Body of pancreas (tissue), 4 donors: ENCODE results near the gene TMEM234.

ENCODE experiments used
- POLR2A ChIP-seq, 3 donors: fragments of 450-650 bp; IDR thresholded peaks; one replicate each; pipeline ENCODE4 v1.6.1; 2016; ENCODE audit warnings: antibody characterized with exemption in 3 of 3, mild to moderate bottlenecking in 2 of 3
- TF ChIP-seq, protein P1 (sequence below), 7 experiments: fragments of 450-650 bp in 4 of 7; fragments of 200-600 bp in 3 of 7; sonication (generic) in 3 of 7; IDR thresholded peaks; one replicate each; pipeline ENCODE4 v1.5.1; 2016 to 2019; ENCODE audit warnings: antibody characterized with exemption in 7 of 7

DNA sequence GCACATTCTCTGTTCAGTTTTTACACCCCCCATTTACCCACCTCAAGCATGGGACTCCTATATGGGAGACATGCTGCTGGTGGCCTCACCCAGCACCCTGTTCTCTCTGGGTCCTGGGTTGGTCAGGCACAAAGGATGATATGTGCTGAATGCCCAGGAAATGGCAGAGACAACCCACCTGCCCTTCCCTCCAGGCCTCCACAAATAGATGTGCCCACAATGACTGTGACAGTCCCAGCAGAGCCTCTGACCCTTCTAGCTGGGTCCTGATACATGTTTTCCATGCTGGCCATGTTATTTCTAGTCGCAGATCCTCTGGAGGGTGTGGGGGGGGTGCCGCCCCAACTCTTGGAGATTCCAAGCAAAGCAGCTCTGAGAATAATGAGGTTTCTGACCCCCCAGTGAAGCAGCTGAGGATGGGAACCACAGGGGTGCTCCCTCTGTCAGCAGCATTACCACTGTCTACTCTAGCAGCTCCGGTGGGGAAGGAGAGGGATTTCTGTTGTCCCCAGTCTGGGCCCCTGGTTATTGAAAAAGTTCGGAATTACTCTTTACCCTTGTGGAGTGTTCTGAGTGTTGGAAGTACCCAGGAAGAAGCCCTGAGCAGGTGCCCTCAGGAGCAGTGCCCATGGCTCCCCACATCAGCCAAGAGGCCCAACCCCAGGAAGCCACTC, 23.0 kb downstream of the TMEM234 start:
- no peak for TF ChIP-seq POLR2A (IDR thresholded peaks at IDR 0.05)
- TF ChIP-seq, protein P1, sequence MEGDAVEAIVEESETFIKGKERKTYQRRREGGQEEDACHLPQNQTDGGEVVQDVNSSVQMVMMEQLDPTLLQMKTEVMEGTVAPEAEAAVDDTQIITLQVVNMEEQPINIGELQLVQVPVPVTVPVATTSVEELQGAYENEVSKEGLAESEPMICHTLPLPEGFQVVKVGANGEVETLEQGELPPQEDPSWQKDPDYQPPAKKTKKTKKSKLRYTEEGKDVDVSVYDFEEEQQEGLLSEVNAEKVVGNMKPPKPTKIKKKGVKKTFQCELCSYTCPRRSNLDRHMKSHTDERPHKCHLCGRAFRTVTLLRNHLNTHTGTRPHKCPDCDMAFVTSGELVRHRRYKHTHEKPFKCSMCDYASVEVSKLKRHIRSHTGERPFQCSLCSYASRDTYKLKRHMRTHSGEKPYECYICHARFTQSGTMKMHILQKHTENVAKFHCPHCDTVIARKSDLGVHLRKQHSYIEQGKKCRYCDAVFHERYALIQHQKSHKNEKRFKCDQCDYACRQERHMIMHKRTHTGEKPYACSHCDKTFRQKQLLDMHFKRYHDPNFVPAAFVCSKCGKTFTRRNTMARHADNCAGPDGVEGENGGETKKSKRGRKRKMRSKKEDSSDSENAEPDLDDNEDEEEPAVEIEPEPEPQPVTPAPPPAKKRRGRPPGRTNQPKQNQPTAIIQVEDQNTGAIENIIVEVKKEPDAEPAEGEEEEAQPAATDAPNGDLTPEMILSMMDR (IDR thresholded peaks at IDR 0.05): no peak
